ENCODE results near the gene GHRHR. TPM values are rescaled to one million over a fixed set of nuclear protein-coding genes. Genes with fewer than 3 reads are reported as not detected.

GHRHR gene
- total RNA-seq, 1 donor from 2014 or later = not detected

Other genes starting within 250 kb of the GHRHR start
- gene INMT, start 211.8 kb upstream of the GHRHR start, total RNA-seq = 0.41 TPM
- gene MINDY4, start 192.5 kb upstream of the GHRHR start, total RNA-seq = 2.4 TPM
- gene AQP1, start 52.1 kb upstream of the GHRHR start, total RNA-seq = 0.82 TPM
- 34.2 TPM for gene ADCYAP1R1, start 88.4 kb downstream of the GHRHR start, total RNA-seq